BLaER1 (cell line): ENCODE measurements around the gene TRIM68.
A peak's percentile ranks its signal among the peaks of the same experiment; 100 is the strongest.

ENCODE experiments used
- H3K27ac ChIP-seq: shearing (Covaris generic); formaldehyde crosslinking; 2 replicates; pipeline ENCODE4 v1.8.1; 2022
- H3K27me3 ChIP-seq: shearing (Covaris generic); formaldehyde crosslinking; 2 replicates; pipeline ENCODE4 v1.8.1; 2022
- H3K36me3 ChIP-seq: shearing (Covaris generic); formaldehyde crosslinking; 2 replicates; pipeline ENCODE4 v1.8.1; 2022
- H3K4me1 ChIP-seq: shearing (Covaris generic); formaldehyde crosslinking; 2 replicates; pipeline ENCODE4 v1.8.1; 2022
- H3K4me2 ChIP-seq: shearing (Covaris generic); formaldehyde crosslinking; 2 replicates; pipeline ENCODE4 v1.8.1; 2022
- H3K4me3 ChIP-seq: shearing (Covaris generic); formaldehyde crosslinking; 2 replicates; pipeline ENCODE4 v1.8.1; 2022
- H3K9ac ChIP-seq: shearing (Covaris generic); formaldehyde crosslinking; 2 replicates; pipeline ENCODE4 v1.8.1; 2022
- H3K9me3 ChIP-seq: shearing (Covaris generic); formaldehyde crosslinking; 2 replicates; pipeline ENCODE4 v1.8.1; 2022
- H4K20me1 ChIP-seq: shearing (Covaris generic); formaldehyde crosslinking; 2 replicates; pipeline ENCODE4 v1.8.1; 2022
- Cebpa-rat ChIP-seq: shearing (Covaris generic); IDR thresholded peaks from 2 replicates; pipeline ENCODE4 v1.8.1; 2022

The TRIM68 gene

DNA sequence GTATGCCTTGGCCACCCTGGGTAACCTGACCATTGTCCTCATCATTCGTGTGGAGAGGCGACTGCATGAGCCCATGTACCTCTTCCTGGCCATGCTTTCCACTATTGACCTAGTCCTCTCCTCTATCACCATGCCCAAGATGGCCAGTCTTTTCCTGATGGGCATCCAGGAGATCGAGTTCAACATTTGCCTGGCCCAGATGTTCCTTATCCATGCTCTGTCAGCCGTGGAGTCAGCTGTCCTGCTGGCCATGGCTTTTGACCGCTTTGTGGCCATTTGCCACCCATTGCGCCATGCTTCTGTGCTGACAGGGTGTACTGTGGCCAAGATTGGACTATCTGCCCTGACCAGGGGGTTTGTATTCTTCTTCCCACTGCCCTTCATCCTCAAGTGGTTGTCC, 31.9 kb upstream of the TRIM68 start:
- no peaks in the 10 kb centered on the region for H4K20me1 ChIP-seq
- no peaks in the 10 kb centered on the region for H3K36me3 ChIP-seq
- H3K4me2 ChIP-seq, result no peak overlapping the region
- no peak overlapping the region for H3K4me3 ChIP-seq
- H3K9me3 ChIP-seq, result no peaks in the 10 kb centered on the region
- no peaks in the 10 kb centered on the region for H3K27me3 ChIP-seq
- H3K27ac ChIP-seq, result no peak overlapping the region
- no peak for TF ChIP-seq Cebpa-rat
- H3K9ac ChIP-seq, result no peak overlapping the region
- H3K4me1 ChIP-seq, result peaks cover 9% of the 10 kb centered on the region; the same call in 1 of the 2 replicates

DNA sequence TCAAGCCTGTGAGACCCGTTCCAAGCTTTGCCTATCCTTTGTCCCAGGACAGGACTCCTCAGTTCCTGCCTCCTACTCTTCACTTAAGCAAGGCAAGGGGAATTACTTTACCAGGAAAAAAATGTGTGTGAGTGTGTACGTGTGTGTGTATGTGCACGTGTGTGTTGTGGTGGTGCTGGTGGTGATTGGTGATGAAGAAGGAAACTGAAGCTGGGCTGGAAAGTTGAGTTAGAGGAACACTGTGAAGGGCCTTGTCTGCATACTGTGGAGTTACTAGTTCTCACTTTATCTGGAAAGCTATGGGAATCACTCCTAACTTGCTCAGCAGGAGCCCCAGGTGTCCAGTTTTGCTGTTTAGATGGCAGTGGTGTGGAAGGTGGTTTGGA, 29.6 kb upstream of the TRIM68 start:
- Histone ChIP-seq H3K4me2 (no peak overlapping the region), H3K27ac (no peak overlapping the region), H3K27me3 (no peaks in the 10 kb centered on the region), H3K9ac (no peak overlapping the region), H3K36me3 (no peaks in the 10 kb centered on the region), H4K20me1 (no peaks in the 10 kb centered on the region), H3K4me1 (peaks cover 3% of the 10 kb centered on the region; the same call in 1 of the 2 replicates), H3K9me3 (no peaks in the 10 kb centered on the region), H3K4me3 (no peak overlapping the region)
- TF ChIP-seq Cebpa-rat, result no peak

DNA sequence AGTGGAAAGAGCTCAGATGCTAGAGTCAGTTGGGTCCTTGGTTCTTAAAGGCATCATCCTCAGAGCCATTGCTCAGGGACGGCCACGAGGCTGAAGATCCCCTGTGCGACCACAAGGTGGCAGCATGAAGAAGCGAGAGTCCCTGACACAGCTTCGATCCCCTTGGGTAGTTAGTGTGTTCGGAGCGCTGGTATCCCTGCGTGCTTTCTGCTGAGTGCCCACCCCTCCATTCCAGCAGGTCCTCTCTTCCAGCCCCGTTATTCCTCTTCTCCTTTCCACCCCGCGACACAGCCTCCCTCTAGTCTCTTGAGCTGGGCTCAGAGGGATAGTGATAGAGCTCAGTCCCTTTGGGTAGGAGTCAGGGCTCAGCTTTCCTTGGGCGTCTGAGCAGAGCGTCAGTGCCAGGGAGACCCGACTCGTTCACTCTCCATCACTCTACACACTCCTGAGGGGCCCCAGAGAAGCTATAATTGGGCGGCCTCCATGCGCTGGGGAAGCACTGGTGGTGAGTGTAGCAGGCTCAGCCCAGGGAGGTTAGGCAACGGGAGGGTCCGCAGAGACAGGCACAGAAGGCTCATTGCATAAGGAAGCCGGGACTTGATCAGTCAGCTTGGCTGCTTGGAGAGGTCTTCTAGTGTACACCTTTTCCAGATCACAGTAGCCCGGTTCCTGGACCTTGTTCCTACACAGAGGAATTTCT, 29.1 kb upstream of the TRIM68 start, which contains the start of gene OR51D1:
TSS of gene OR51D1 (plus strand) at position 516 of the 700 bp plus-strand sequence. CDS start 2,314 bp downstream, outside the sequence.
- H3K4me1 ChIP-seq, result no peaks in the 10 kb centered on the region
- H3K4me3 ChIP-seq, result no peak within 1 kb of the TSS
- peak within 1 kb of the TSS; percentile 47 for H3K4me2 ChIP-seq
- no peak within 1 kb of the TSS for H3K9ac ChIP-seq
- no peaks in the 10 kb centered on the region for H3K9me3 ChIP-seq
- no peaks in the 10 kb centered on the region for H3K27me3 ChIP-seq
- H3K36me3 ChIP-seq, result no peaks in the 10 kb centered on the region
- H4K20me1 ChIP-seq, result no peaks in the 10 kb centered on the region
- no peak within 1 kb of the TSS for H3K27ac ChIP-seq
- TF ChIP-seq Cebpa-rat, result no peak

DNA sequence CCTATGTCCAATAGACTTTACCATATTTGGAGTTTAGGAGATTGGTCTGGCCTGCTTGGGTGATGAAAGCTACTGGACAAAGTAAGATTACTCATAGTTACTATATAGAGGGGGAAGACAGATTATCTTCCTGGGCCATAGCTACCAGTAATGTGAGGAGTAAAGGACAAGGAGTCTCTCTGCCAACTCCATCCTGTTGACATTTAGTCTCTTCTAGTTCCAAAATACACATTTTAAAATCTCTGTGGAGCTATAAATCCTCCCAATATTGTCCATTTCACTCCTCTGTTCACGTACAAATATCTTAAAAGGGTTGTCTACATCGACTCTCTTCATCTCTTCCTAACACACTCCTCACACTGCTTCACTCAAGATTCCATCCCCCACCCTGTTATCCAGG, 28.1 kb upstream of the TRIM68 start:
- Histone ChIP-seq H3K9me3 (no peaks in the 10 kb centered on the region), H3K27me3 (no peaks in the 10 kb centered on the region), H3K9ac (no peak overlapping the region), H3K4me2 (no peak overlapping the region), H4K20me1 (no peaks in the 10 kb centered on the region), H3K36me3 (no peaks in the 10 kb centered on the region), H3K27ac (no peak overlapping the region), H3K4me3 (no peak overlapping the region), H3K4me1 (no peaks in the 10 kb centered on the region)
- TF ChIP-seq Cebpa-rat, result no peak

DNA sequence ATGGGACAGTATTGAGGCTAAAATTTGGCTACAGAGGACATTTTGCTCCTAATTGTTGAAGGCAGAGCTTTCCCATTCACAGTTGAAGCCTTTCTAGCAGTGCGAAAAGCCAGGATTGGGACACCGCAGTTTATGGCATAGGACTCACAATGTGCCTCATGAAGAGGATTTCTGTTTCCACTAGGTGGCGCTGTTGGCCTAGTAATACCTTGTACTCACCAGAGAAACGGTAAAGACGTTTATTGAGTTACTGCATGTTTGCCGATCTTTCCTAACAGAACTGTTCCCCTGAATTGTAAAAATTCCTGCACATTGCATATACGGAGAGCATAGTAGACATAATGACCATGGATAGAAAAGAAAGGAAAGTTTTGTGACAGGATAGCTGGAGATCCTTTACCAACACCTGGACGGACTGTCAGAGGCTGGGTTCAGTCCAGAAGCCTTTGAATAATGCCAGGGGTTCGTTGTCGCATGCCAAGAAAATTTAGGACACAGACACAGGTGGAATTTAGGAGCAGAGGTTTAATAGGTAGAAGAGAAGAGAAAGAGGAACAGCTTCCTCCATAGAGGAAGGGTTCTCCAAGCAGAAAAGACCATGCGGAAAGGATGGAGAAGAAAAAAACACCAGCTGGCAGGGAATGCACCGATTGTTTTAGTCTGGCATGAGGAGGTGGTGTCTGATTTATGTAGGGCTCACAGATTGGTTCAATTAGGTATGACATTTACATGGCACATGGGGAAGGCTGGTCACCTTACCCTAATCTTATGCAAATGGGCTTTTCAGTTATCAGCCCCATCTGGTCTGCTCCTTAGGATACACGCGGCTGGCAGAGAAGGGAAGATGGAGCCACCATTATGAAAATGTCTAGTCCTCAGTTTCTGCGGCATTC, 18.4 kb upstream of the TRIM68 start:
- Histone ChIP-seq H3K9ac (no peak overlapping the region), H3K36me3 (no peaks in the 10 kb centered on the region), H3K27ac (no peak overlapping the region), H3K4me2 (no peak overlapping the region), H3K4me1 (no peaks in the 10 kb centered on the region), H3K4me3 (no peak overlapping the region), H3K27me3 (no peaks in the 10 kb centered on the region), H4K20me1 (no peaks in the 10 kb centered on the region), H3K9me3 (0 out of 2 replicates have a peak, but pooled peaks cover 3% of the 10 kb centered on the region)
- TF ChIP-seq Cebpa-rat, result no peak

DNA sequence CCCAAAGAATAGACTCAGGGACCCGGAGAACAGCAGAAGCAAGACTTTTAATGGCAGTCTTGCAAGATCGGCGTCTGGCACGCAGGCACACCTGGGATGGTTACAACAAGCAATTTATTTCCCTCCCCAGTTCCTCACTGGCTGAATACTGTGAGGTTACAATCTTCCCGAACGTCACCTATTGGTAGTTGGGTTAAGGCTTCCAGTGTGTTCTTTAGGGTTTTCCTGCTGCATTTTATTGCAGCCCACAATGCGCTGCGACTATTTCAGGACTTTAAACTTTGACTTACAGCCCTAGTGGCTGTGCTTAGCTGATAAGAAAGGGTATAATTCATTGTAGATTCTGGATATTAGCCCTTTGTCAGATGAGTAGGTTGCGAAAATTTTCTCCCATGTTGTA, 11.5 kb upstream of the TRIM68 start:
- no peak overlapping the region for H3K4me3 ChIP-seq
- H3K36me3 ChIP-seq, result no peaks in the 10 kb centered on the region
- H3K4me1 ChIP-seq, result no peaks in the 10 kb centered on the region
- no peak overlapping the region for H3K27ac ChIP-seq
- no peak overlapping the region for H3K9ac ChIP-seq
- no peaks in the 10 kb centered on the region for H3K9me3 ChIP-seq
- H3K4me2 ChIP-seq, result no peak overlapping the region
- TF ChIP-seq Cebpa-rat, result no peak
- H3K27me3 ChIP-seq, result no peaks in the 10 kb centered on the region
- H4K20me1 ChIP-seq, result no peaks in the 10 kb centered on the region

DNA sequence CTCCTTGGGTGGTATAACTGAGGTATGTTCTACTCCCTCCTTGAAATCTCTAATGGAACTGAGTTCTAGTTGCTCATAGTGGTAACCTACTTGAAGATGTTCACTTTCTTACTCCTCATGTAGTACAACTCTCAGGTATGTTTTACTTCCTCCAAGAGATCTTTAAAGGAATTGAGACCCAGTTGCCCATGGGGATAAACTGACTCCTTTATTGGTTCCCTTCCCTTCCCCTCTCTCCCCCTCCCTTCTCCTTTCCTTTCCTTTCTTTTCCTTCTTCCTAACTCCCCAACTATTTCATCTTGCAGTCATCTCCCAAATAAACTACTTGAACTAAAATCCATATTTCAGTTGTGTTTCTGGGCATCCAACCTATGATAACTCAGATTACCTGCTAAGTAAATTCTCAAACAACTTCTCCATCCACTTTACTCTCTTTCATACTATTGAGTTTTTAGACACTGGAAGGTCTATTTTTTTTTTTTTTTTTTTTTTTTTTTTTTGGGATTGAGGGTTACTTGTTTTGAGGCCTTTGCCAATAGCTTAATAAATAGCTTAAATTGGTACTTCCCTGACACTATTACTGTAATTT, 7.9 kb upstream of the TRIM68 start:
- Histone ChIP-seq H3K4me2 (no peak overlapping the region), H3K9ac (no peak overlapping the region), H3K4me3 (no peak overlapping the region), H3K9me3 (no peaks in the 10 kb centered on the region), H3K27ac (no peak overlapping the region), H3K4me1 (0 out of 2 replicates have a peak, but pooled peaks cover 5% of the 10 kb centered on the region), H3K36me3 (no peaks in the 10 kb centered on the region), H4K20me1 (no peaks in the 10 kb centered on the region), H3K27me3 (no peaks in the 10 kb centered on the region)
- no peak for TF ChIP-seq Cebpa-rat

DNA sequence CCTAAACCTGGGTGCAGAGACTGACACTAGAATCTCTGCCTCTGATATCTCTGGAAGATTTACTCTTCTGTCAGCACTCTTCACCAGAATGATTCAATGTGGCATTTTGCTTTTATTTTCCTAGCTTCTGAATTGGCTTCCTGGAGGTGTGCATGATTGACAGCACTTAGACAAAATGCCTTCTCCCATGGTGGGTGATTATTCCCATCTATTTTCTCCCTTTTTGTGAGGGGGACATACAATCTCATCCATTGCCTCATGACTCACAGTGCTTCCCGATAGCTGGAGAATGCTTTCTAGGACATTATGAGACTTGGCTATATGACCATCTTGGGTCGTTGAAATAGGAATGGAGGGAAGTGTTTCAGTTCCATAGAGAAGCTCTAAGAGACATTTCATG, 4.0 kb upstream of the TRIM68 start:
- Histone ChIP-seq H3K4me2 (no peak overlapping the region), H3K36me3 (no peaks in the 10 kb centered on the region), H3K4me3 (no peak overlapping the region), H3K27ac (no peak overlapping the region), H3K27me3 (no peaks in the 10 kb centered on the region), H3K9me3 (no peaks in the 10 kb centered on the region), H3K9ac (no peak overlapping the region), H4K20me1 (no peaks in the 10 kb centered on the region), H3K4me1 (peaks cover 18% of the 10 kb centered on the region)
- TF ChIP-seq Cebpa-rat, result no peak

DNA sequence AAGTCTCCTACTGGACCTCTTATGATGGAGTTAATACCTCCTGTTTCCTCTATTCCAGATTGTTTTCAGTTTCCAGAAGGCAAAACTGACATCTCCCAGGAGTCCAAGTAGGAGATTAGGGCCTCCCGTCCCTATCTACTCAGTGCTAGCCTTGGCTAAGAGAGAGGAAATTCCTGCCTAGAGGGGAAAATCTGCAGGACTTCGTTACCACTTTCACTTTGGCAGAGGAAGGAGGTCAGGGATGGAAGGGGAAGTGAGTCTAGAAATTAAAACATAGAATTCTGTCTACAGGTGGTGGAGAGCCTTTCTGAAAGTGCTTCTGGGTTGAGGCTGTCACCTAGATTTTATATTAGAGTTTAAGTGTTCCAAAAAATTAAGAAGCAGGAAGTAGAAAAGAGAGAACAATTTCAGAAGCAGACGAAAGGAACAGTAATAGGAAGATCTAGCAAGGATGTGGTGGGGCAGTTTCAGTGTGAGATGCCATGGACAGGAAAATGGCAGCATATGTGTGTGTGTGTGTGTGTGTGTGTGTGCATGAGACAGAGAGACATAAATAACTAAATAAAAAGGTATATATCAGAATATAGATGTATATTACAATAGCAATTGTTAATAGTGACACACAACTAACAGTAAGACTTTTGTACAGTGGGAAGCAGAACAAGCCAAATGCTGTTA, 2.4 kb upstream of the TRIM68 start:
- Histone ChIP-seq H3K4me2 (peak overlapping the region; percentile 47), H3K4me3 (0 out of 2 replicates have a peak overlapping the region, but pooled peaks have one; percentile 9), H3K9me3 (no peaks in the 10 kb centered on the region), H3K27ac (no peak overlapping the region), H3K36me3 (no peaks in the 10 kb centered on the region), H4K20me1 (no peaks in the 10 kb centered on the region), H3K9ac (no peak overlapping the region), H3K27me3 (no peaks in the 10 kb centered on the region), H3K4me1 (peaks cover 23% of the 10 kb centered on the region)
- TF ChIP-seq Cebpa-rat, result no peak
